Endodermal cell (in vitro differentiated cells): ENCODE measurements around the gene TPCN2. TPM values are rescaled to one million over a fixed set of nuclear protein-coding genes. Genes with fewer than 3 reads are reported as not detected.

Experiments used
- DNase-seq: peaks from one replicate; pipeline ENCODE4 v3.0.0-alpha.2; 2017
- H3K27ac ChIP-seq: 2 replicates; pipeline ENCODE4 v1.5.1; 2013; ENCODE audit warnings: mild to moderate bottlenecking, low read depth, low read length, moderate library complexity
- H3K27me3 ChIP-seq: 2 replicates; pipeline ENCODE4 v1.6.1; 2013; ENCODE audit warnings: mild to moderate bottlenecking, low read length, moderate library complexity; ENCODE audit not compliant: insufficient read depth, control insufficient read depth, poor library complexity, severe bottlenecking
- H3K36me3 ChIP-seq: 2 replicates; pipeline ENCODE4 v1.7.0; 2013; ENCODE audit warnings: mild to moderate bottlenecking, low read length, moderate library complexity; ENCODE audit not compliant: control insufficient read depth, insufficient read depth
- H3K4me1 ChIP-seq: one replicate; pipeline ENCODE4 v1.7.0; 2013; ENCODE audit warnings: low read length; ENCODE audit not compliant: control insufficient read depth, insufficient read depth
- H3K4me3 ChIP-seq: 2 replicates; pipeline ENCODE4 v1.5.1; 2013; ENCODE audit warnings: mild to moderate bottlenecking, low read length, moderate library complexity
- H3K9ac ChIP-seq: 2 replicates; pipeline ENCODE4 v1.6.1; 2013; ENCODE audit warnings: mild to moderate bottlenecking, low read length, moderate library complexity; ENCODE audit not compliant: poor library complexity, severe bottlenecking; ENCODE audit errors: extremely low read depth
- H3K9me3 ChIP-seq: 2 replicates; pipeline ENCODE4 v1.6.1; 2013; ENCODE audit warnings: mild to moderate bottlenecking, low read length, moderate library complexity; ENCODE audit not compliant: control insufficient read depth
- H3K27ac Mint-ChIP-seq: 2 replicates; pipeline ENCODE4 v1.8.0; 2020; ENCODE audit warnings: mixed read lengths
- H3K27me3 Mint-ChIP-seq: 2 replicates; pipeline ENCODE4 v1.8.0; 2021; ENCODE audit warnings: mild to moderate bottlenecking, mixed read lengths; ENCODE audit not compliant: insufficient read depth
- H3K36me3 Mint-ChIP-seq: 2 replicates; pipeline ENCODE4 v1.8.0; 2020; ENCODE audit warnings: low read depth, mixed read lengths
- H3K4me1 Mint-ChIP-seq: 2 replicates; pipeline ENCODE4 v1.8.0; 2020; ENCODE audit warnings: mixed read lengths
- H3K4me3 Mint-ChIP-seq: 2 replicates; pipeline ENCODE4 v1.8.0; 2020; ENCODE audit warnings: mild to moderate bottlenecking, moderate library complexity, mixed read lengths
- H3K9me3 Mint-ChIP-seq: 2 replicates; pipeline ENCODE4 v1.8.0; 2020; ENCODE audit warnings: mild to moderate bottlenecking, mixed read lengths
- WGBS, 2 experiments: methylation state at CpG; one replicate each; pipeline versions ENCODE4 v1.1.5 to v1.1.7; 2013; ENCODE audit warnings: missing lambda C conversion rate in 2 of 2, mixed read lengths in 1 of 2; ENCODE audit not compliant: insufficient coverage in 1 of 2, insufficient read length in 1 of 2; 5-methylcytosine and 5-hydroxymethylcytosine counted together
- total RNA-seq, 2 donors: library from RNA; stranded (reverse); fragmentation: NEBNext Ultra II Directional in 1 of 2; extraction: Animal tissue kit (Norgen Biotek cat#: 25700) in 1 of 2; gene quantifications; 2 replicates in 1 of 2; 3 replicates in 1 of 2; pipeline ENCODE4 v1.2.1, GENCODE V29; 2021
- TF ChIP-seq, protein P1 (sequence below): fragments of 200-600 bp; sonication (generic); conservative IDR thresholded peaks from 2 replicates; pipeline ENCODE4 v1.5.0; 2021; ENCODE audit warnings: antibody characterized with exemption, mild to moderate bottlenecking

The TPCN2 gene
- total RNA-seq, 2 donors from 2014 or later = 20.7 to 27.9 TPM

GRCh38 chr11:69003866-69004367 lies 44.8 kb upstream of the TPCN2 start:
- H3K9me3 Mint-ChIP-seq = no peaks in the 10 kb centered on the region
- no peaks in the 10 kb centered on the region for H3K27me3 ChIP-seq
- H3K36me3 Mint-ChIP-seq = no peaks in the 10 kb centered on the region
- peaks cover 2% of the 10 kb centered on the region for H3K27me3 Mint-ChIP-seq
- no peak overlapping the region for H3K9ac ChIP-seq
- H3K27ac Mint-ChIP-seq = no peak overlapping the region
- peaks cover 11% of the 10 kb centered on the region for H3K4me1 Mint-ChIP-seq
- 94 to 97% methylated on average over 7 to 20 of the region's 20 CpGs for WGBS, 2 experiments
- no peak overlapping the region for H3K27ac ChIP-seq
- no peak overlapping the region for H3K4me3 ChIP-seq
- peak; percentile 41 for DNase-seq
- H3K36me3 ChIP-seq = no peaks in the 10 kb centered on the region
- H3K9me3 ChIP-seq = no peaks in the 10 kb centered on the region
- TF ChIP-seq, protein P1, sequence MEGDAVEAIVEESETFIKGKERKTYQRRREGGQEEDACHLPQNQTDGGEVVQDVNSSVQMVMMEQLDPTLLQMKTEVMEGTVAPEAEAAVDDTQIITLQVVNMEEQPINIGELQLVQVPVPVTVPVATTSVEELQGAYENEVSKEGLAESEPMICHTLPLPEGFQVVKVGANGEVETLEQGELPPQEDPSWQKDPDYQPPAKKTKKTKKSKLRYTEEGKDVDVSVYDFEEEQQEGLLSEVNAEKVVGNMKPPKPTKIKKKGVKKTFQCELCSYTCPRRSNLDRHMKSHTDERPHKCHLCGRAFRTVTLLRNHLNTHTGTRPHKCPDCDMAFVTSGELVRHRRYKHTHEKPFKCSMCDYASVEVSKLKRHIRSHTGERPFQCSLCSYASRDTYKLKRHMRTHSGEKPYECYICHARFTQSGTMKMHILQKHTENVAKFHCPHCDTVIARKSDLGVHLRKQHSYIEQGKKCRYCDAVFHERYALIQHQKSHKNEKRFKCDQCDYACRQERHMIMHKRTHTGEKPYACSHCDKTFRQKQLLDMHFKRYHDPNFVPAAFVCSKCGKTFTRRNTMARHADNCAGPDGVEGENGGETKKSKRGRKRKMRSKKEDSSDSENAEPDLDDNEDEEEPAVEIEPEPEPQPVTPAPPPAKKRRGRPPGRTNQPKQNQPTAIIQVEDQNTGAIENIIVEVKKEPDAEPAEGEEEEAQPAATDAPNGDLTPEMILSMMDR = no peak
- peaks cover 6% of the 10 kb centered on the region for H3K4me1 ChIP-seq
- H3K4me3 Mint-ChIP-seq = no peak overlapping the region

DNA sequence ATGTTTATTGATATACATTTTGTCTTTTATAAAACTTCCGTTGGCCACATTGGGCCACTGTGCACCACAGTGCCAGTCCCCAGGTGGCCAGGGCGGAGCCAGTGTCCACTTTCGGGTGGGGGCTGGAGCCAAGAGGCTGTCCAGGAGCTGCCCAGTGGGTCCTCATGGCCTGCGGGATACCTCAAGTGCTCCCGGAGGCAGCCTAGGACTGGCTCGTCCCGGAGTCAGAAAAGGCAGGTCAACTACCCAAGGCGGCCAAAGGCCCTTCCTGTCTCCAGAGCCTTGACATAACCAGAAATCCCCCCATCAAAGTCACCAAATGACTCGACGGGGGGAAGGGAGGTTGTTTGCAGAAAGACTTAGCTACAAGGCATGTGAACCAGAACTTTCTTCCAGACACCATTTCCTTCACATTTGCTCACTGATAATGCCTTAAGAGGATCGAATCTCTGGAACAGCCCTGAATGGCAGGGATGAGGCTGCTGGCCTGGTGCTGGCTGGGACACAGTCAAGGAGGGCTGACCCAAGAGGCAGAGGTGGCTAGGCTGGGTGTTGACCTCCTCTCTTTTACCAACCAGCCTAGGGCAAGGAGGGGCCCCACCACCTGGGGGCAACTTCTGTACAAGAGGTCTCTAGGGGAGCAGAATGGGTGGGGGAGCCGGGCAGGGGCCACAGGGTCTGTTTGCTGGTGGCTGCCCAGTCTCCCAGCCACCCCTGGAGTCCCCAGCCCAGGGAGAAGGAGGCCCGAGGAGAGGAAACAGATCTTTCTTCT lies 44.1 kb upstream of the TPCN2 start:
- H3K9me3 Mint-ChIP-seq = no peaks in the 10 kb centered on the region
- no peaks in the 10 kb centered on the region for H3K27me3 ChIP-seq
- no peak overlapping the region for H3K4me3 ChIP-seq
- 83 to 88% methylated on average over 6 to 13 of the region's 13 CpGs for WGBS, 2 experiments
- peaks cover 11% of the 10 kb centered on the region for H3K4me1 Mint-ChIP-seq
- H3K27ac ChIP-seq = no peak overlapping the region
- no peaks in the 10 kb centered on the region for H3K36me3 Mint-ChIP-seq
- DNase-seq = peak; percentile 38
- H3K27ac Mint-ChIP-seq = no peak overlapping the region
- H3K4me1 ChIP-seq = peaks cover 6% of the 10 kb centered on the region
- TF ChIP-seq, protein P1 = no peak
- no peak overlapping the region for H3K4me3 Mint-ChIP-seq
- peaks cover 3% of the 10 kb centered on the region for H3K27me3 Mint-ChIP-seq
- H3K9me3 ChIP-seq = no peaks in the 10 kb centered on the region
- H3K36me3 ChIP-seq = no peaks in the 10 kb centered on the region
- no peak overlapping the region for H3K9ac ChIP-seq

DNA sequence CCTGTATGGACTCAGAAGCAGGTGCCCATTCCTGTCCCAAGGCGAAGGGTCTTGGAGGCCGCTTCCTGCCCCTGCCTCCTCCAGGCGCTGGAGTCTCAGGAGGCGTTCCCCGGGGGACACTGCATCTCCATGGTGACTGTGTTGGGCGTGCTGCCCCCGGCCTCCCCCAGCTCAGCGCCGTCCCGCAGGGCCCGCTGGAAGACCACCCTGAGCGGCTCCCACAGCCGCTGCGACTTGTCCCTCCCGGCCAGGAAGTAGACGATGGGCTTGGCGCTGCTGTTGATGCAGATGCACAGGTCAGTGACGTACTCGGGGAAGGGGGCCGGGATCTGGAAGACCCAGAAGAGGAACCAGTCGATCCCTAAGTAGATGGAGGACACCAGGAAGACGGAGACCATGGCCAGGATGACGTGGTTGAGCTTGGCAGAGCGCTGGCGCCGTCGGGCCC lies 43.5 kb upstream of the TPCN2 start:
- no peak overlapping the region for H3K27ac ChIP-seq
- Mint-ChIP-seq H3K9me3 (no peaks in the 10 kb centered on the region), H3K4me3 (no peak overlapping the region), H3K4me1 (peaks cover 11% of the 10 kb centered on the region), H3K36me3 (no peaks in the 10 kb centered on the region), H3K27me3 (peaks cover 3% of the 10 kb centered on the region), H3K27ac (no peak overlapping the region)
- WGBS, 2 experiments = 95 to 99% methylated on average over 16 to 27 of the region's 27 CpGs
- no peaks in the 10 kb centered on the region for H3K9me3 ChIP-seq
- no peaks in the 10 kb centered on the region for H3K36me3 ChIP-seq
- DNase-seq = peak; percentile 37
- no peak overlapping the region for H3K4me3 ChIP-seq
- no peaks in the 10 kb centered on the region for H3K27me3 ChIP-seq
- peaks cover 6% of the 10 kb centered on the region for H3K4me1 ChIP-seq
- TF ChIP-seq, protein P1 = no peak
- H3K9ac ChIP-seq = no peak overlapping the region
